Panc1 (cell line): Measurements from ENCODE around the gene NAT16.

Source experiments
- POLR2AphosphoS5 ChIP-seq: IDR thresholded peaks from 2 replicates; pipeline ENCODE4 v1.6.1; 2012; ENCODE audit warnings: mild to moderate bottlenecking, low read depth, low read length, moderate library complexity
- TF ChIP-seq, protein P1 (sequence below): fragments of 450-650 bp; IDR thresholded peaks from 2 replicates; pipeline ENCODE4 v1.5.1; 2017; ENCODE audit warnings: mild to moderate bottlenecking

DNA sequence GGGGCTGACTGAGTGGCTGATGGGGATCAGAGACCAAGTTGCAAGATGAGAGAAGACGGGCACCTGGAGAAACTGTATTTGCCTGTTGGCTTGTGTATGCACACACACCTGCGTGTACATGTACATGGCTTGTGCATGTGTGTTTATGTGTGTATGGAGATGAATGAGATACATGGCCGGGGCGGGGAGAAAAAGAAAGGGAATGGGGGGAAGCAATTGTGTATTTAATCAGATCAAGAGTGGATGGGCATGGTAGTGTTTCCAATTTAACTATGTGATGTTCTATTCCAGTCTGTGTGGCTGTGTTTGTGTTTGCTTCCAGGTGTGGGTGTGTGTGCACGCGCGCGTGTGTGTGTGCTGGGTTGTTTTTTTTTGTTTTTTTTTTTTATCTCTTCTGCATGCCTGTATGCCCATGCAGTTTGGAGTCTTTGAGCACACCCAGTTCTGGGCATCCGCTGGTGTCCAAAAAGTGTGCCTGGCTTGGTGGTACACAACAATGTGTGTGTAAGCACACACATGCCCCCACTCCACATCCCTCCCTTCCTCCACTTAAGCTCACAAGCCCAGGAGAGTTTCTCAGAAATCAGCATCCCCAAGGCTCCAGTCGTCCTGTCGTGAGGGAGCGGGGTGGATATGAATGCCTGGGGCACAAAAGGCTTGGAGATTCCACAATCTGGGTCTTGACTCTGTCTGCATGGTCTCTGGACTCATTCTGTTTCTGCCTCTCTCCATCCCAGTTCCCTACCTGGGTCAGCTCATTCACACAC lies 12.3 kb downstream of the NAT16 start:
- TF ChIP-seq, protein P1, sequence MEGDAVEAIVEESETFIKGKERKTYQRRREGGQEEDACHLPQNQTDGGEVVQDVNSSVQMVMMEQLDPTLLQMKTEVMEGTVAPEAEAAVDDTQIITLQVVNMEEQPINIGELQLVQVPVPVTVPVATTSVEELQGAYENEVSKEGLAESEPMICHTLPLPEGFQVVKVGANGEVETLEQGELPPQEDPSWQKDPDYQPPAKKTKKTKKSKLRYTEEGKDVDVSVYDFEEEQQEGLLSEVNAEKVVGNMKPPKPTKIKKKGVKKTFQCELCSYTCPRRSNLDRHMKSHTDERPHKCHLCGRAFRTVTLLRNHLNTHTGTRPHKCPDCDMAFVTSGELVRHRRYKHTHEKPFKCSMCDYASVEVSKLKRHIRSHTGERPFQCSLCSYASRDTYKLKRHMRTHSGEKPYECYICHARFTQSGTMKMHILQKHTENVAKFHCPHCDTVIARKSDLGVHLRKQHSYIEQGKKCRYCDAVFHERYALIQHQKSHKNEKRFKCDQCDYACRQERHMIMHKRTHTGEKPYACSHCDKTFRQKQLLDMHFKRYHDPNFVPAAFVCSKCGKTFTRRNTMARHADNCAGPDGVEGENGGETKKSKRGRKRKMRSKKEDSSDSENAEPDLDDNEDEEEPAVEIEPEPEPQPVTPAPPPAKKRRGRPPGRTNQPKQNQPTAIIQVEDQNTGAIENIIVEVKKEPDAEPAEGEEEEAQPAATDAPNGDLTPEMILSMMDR: no peak
- TF ChIP-seq POLR2AphosphoS5: no peak
